ENCODE results near the gene RBBP8. TPM values are rescaled to one million over a fixed set of nuclear protein-coding genes. Genes with fewer than 3 reads are reported as not detected.

RBBP8 gene
- total RNA-seq, 1 experiment from 2014 or later = 38.0 TPM

GRCh38 chr18:22988208-22988607, 55.1 kb downstream of the RBBP8 start:
- Histone ChIP-seq H3K36me3 (replicated peaks; ENCODE audit: control insufficient read depth, insufficient read depth, low read length) (peaks cover 5% of the 10 kb centered on the region), H3K27me3 (ENCODE audit: control insufficient read depth, insufficient read depth, low read length) (no peaks in the 10 kb centered on the region), H3K4me3 (ENCODE audit: insufficient read depth, low read depth, low read length) (no peak overlapping the region)
- DNase-seq = no peak

DNA sequence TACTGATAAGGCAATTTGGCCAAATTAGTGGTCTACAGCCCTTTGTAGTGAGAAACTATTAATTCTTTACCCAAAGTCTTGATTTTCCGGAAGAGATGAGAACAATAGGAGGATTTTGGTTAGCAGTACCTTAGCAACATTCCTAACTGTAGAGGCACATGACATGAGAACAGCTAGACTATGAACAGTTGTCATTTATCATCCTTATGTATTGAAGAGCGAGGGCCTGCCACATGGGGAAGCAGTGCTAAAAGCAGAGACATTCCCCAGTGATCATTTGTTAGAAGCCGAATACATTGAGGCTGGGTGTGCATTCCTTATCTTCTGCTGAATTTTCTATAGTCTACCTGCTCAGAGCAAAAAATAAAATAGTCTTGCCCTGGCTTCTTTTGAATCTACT, 65.2 kb downstream of the RBBP8 start:
- Histone ChIP-seq H3K27me3 (ENCODE audit: control insufficient read depth, insufficient read depth, low read length) (no peaks in the 10 kb centered on the region), H3K36me3 (replicated peaks; ENCODE audit: control insufficient read depth, insufficient read depth, low read length) (no peaks in the 10 kb centered on the region; the same call in none of the 2 replicates), H3K4me3 (ENCODE audit: insufficient read depth, low read depth, low read length) (no peak overlapping the region)
- DNase-seq = no peak

DNA sequence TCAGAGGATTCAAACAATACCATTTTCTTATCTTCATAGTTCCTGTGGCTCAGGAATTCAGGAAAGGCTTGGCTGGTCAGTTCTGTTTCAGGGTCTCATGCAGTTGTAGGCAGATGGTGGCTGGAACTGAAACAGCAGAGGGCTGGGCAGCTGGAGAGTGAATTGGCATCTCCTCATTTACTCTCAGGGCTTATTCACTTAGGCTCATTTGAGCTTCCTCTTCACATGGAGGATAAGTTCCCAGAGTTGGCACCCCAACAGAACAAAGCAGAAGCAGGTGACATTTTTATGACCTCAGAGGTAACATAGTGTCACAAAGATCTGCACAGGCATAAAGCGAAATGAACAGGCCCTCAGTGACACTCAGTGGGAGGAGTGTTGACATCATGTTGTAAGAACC, 66.1 kb downstream of the RBBP8 start:
- DNase-seq = no peak
- Histone ChIP-seq H3K36me3 (replicated peaks; ENCODE audit: control insufficient read depth, insufficient read depth, low read length) (no peaks in the 10 kb centered on the region; the same call in none of the 2 replicates), H3K4me3 (ENCODE audit: insufficient read depth, low read depth, low read length) (no peak overlapping the region)

GRCh38 chr18:22999647-23000046, 66.5 kb downstream of the RBBP8 start:
- no peak overlapping the region for H3K4me3 ChIP-seq (ENCODE audit: insufficient read depth, low read depth, low read length)
- H3K27me3 ChIP-seq (ENCODE audit: control insufficient read depth, insufficient read depth, low read length) = no peaks in the 10 kb centered on the region
- no peak for DNase-seq
- no peaks in the 10 kb centered on the region; the same call in none of the 2 replicates for H3K36me3 ChIP-seq (replicated peaks; ENCODE audit: control insufficient read depth, insufficient read depth, low read length)

More for the DNA sequence above, 66.1 kb downstream of the RBBP8 start:
- no peaks in the 10 kb centered on the region for H3K27me3 ChIP-seq (ENCODE audit: control insufficient read depth, insufficient read depth, low read length)

GRCh38 chr18:23003289-23003688, 70.2 kb downstream of the RBBP8 start:
- Histone ChIP-seq H3K36me3 (replicated peaks; ENCODE audit: control insufficient read depth, insufficient read depth, low read length) (no peaks in the 10 kb centered on the region; the same call in none of the 2 replicates), H3K27me3 (ENCODE audit: control insufficient read depth, insufficient read depth, low read length) (no peaks in the 10 kb centered on the region), H3K4me3 (ENCODE audit: insufficient read depth, low read depth, low read length) (no peak overlapping the region)
- no peak for DNase-seq

DNA sequence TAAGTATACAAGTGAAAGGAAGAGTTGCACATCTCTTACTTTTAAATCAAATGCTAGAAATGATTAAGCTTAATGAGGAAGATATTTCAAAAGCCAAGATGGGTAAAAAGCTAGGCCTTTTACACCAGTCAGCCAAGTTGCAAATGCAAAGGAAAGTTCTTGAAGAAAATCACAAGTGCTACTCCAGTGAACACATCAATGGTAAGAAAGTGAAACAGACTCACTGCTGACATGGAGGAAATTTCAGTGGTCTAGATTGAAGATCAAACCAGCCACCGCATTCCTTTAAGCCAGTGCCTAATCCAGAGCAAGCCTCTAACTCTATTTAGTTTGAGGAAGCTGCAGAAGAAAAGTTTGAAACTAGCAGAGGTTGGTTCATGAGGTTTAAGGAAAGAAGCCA, 79.1 kb downstream of the RBBP8 start:
- Histone ChIP-seq H3K36me3 (replicated peaks; ENCODE audit: control insufficient read depth, insufficient read depth, low read length) (no peaks in the 10 kb centered on the region; the same call in 1 of the 2 replicates), H3K4me3 (ENCODE audit: insufficient read depth, low read depth, low read length) (no peak overlapping the region), H3K27me3 (ENCODE audit: control insufficient read depth, insufficient read depth, low read length) (no peaks in the 10 kb centered on the region)
- DNase-seq = no peak

- DNase-seq = no peak
- no peaks in the 10 kb centered on the region for H3K36me3 ChIP-seq (replicated peaks; ENCODE audit: control insufficient read depth, insufficient read depth, low read length)
- H3K27me3 ChIP-seq (ENCODE audit: control insufficient read depth, insufficient read depth, low read length) = no peaks in the 10 kb centered on the region
- H3K4me3 ChIP-seq (ENCODE audit: insufficient read depth, low read depth, low read length) = no peak overlapping the region
Measured at GRCh38 chr18:23020555-23021294, 87.6 kb downstream of the RBBP8 start.

DNA sequence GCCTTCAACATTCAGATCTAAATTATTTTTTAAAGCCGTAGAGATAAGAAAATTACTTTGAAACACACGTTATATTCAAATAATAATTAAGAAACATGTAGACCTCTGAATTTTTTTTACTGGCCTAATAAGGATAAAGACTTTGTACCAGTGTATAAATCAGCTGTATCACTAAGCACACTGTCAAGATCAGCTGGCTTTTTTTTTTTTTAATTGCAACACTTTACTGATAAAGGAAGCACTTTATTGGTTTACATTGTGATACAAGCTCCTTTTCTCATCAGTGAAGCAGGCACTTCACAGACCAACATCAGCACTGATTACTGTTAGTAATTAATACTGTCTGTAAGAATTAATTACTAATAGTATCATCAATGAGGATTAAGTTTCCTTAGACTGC, 88.5 kb downstream of the RBBP8 start:
- Histone ChIP-seq H3K27me3 (ENCODE audit: control insufficient read depth, insufficient read depth, low read length) (no peaks in the 10 kb centered on the region), H3K4me3 (ENCODE audit: insufficient read depth, low read depth, low read length) (no peak overlapping the region), H3K36me3 (replicated peaks; ENCODE audit: control insufficient read depth, insufficient read depth, low read length) (no peaks in the 10 kb centered on the region)
- no peak for DNase-seq

DNA sequence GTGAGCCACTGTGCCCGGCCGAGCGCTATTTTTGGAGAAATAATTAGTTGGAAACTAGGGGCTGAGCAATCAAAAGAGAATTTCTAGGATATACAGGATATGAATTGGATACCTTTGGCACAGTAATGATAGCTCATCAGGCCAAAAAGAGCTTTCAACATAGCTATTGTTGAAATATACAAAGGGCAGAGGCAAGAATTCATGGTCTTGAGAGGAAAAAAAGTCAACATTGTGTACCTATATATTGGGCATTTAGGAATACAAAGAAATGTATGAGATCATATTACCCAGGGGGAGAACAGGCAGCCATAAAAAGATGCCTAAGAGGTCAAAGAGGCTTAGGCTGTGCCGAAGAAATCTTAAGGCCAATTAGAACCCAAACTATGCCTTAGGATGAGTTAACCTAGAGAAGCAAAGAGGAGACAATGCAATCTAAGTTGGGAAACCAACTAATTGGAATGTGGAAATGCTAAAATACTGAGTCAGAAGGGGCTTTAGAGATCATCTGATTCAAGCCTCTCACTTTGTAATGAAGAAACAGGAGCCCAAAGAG, 99.0 kb downstream of the RBBP8 start:
- peak; percentile 11 for DNase-seq
- no peaks in the 10 kb centered on the region for H3K27me3 ChIP-seq (ENCODE audit: control insufficient read depth, insufficient read depth, low read length)
- no peaks in the 10 kb centered on the region for H3K36me3 ChIP-seq (replicated peaks; ENCODE audit: control insufficient read depth, insufficient read depth, low read length)
- H3K4me3 ChIP-seq (ENCODE audit: insufficient read depth, low read depth, low read length) = no peak overlapping the region

DNA sequence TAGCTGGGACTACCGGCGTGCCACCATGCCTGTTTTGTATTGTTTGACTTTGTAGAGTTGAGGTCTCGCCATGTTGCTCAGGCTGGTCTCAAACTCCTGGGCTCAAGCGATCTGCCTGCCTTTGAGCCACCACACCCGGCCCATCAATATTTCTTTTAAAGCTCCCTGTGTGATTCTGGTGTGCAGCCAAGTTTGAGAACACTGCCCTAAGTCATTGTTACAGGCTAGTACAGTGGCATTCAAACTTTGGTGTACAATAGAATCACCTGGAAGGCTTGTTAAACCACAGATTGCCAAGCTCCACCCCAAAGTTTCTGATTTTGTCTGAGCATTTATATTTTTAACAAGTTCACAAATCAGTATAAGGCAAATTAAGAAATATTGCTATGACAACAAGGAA, 99.9 kb downstream of the RBBP8 start:
- Histone ChIP-seq H3K36me3 (replicated peaks; ENCODE audit: control insufficient read depth, insufficient read depth, low read length) (no peaks in the 10 kb centered on the region), H3K4me3 (ENCODE audit: insufficient read depth, low read depth, low read length) (no peak overlapping the region), H3K27me3 (ENCODE audit: control insufficient read depth, insufficient read depth, low read length) (no peaks in the 10 kb centered on the region)
- no peak for DNase-seq

DNA sequence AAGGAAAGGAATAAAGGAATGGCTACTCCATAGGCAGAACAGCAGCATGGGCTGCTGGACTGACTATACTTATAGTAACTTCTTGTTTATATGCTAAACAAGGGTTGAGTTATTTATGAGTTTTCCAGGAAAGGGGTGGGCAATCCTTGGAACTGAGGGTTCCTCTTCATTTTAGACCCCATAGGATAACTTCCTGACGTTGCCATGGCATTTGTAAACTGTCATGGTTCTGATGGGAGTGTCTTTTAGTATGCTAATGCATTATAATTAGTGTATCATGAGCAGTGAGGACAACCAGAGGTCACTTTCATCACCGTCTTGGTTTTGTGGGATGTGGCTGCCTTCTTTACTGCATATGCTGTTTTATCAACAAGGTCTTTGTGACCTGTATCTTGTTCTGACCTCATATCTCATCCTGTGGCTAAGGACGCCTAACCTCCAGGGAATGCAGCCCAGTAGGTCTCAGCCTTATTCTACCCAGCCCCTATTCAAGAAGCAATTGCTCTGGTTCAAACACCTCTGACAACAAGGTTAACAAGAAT, 103.6 kb downstream of the RBBP8 start:
- Histone ChIP-seq H3K4me3 (ENCODE audit: insufficient read depth, low read depth, low read length) (no peak overlapping the region), H3K36me3 (replicated peaks; ENCODE audit: control insufficient read depth, insufficient read depth, low read length) (no peaks in the 10 kb centered on the region), H3K27me3 (ENCODE audit: control insufficient read depth, insufficient read depth, low read length) (no peaks in the 10 kb centered on the region)
- no peak for DNase-seq

DNA sequence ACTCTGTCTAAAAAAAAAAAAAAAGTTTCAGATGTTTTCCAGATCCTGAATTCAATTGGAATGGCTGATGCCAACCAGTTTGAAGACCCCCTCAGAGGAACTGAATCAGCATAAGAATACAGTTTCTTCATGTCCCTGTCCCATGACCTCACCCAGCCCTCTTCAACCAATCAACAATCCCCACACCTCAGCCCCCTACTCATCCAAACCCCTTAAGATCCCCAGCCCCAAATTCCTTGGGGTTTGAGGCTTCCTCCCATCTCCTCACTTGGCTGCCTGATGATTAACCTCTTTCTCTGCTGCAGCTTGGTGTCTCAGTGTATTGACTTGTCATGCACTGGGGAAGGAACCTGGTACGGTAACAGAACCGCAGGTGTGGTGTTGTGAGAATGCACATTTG, 104.5 kb downstream of the RBBP8 start:
- no peak overlapping the region for H3K4me3 ChIP-seq (ENCODE audit: insufficient read depth, low read depth, low read length)
- H3K36me3 ChIP-seq (replicated peaks; ENCODE audit: control insufficient read depth, insufficient read depth, low read length) = no peaks in the 10 kb centered on the region
- no peaks in the 10 kb centered on the region for H3K27me3 ChIP-seq (ENCODE audit: control insufficient read depth, insufficient read depth, low read length)
- no peak for DNase-seq

GRCh38 chr18:23038712-23039111, 105.6 kb downstream of the RBBP8 start:
- H3K36me3 ChIP-seq (replicated peaks; ENCODE audit: control insufficient read depth, insufficient read depth, low read length) = no peaks in the 10 kb centered on the region
- no peak overlapping the region for H3K4me3 ChIP-seq (ENCODE audit: insufficient read depth, low read depth, low read length)
- no peaks in the 10 kb centered on the region for H3K27me3 ChIP-seq (ENCODE audit: control insufficient read depth, insufficient read depth, low read length)
- no peak for DNase-seq

- no peak overlapping the region for H3K4me3 ChIP-seq (ENCODE audit: insufficient read depth, low read depth, low read length)
- H3K27me3 ChIP-seq (ENCODE audit: control insufficient read depth, insufficient read depth, low read length) = no peaks in the 10 kb centered on the region
- H3K36me3 ChIP-seq (replicated peaks; ENCODE audit: control insufficient read depth, insufficient read depth, low read length) = no peaks in the 10 kb centered on the region
- no peak for DNase-seq
Measured at GRCh38 chr18:23042133-23042532, 109.0 kb downstream of the RBBP8 start.

DNA sequence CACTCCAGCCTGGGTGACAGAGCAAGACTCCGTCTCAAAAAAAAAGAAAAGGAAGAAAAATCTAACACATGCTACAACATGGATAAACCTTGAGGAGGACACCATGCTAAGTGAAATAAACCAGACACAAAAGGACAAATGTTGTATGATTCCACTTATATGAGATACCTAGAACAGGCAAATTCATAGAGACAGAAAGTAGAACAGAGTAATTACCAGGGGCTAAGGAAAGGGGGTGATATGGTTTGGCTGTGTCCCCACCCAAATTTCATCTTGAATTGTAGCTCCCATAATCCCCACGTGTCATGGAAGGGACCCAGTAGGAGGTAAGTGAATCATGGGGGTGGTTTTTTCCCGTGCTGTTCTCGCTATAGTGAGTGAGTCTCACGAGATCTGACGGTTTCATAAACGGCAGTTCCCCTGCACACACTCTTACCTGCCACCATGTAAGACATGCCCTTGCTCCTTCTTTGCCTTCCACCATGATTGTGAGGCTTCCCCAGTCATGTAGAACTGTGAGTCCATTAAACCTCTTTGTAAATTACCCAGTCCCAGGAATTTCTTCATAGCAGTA, 110.8 kb downstream of the RBBP8 start:
- Histone ChIP-seq H3K36me3 (replicated peaks; ENCODE audit: control insufficient read depth, insufficient read depth, low read length) (no peaks in the 10 kb centered on the region), H3K27me3 (ENCODE audit: control insufficient read depth, insufficient read depth, low read length) (no peaks in the 10 kb centered on the region)

More for the DNA sequence above, 110.8 kb downstream of the RBBP8 start:
- no peak for DNase-seq
- H3K4me3 ChIP-seq (ENCODE audit: insufficient read depth, low read depth, low read length) = no peak overlapping the region
